Retinal pigment epithelial cell (primary cell): Measurements from ENCODE around the gene HCLS1.
"Not testable (repeated sequence)": the region's sequence is repeated elsewhere in the genome, so short reads cannot be mapped to it uniquely, and the experiment has no call there.

Experiments
- DNase-seq: peaks from one replicate; pipeline ENCODE4 v3.0.0-alpha.2; 2010; ENCODE audit warnings: low read depth
- H3K4me3 ChIP-seq: 2 replicates; pipeline ENCODE4 v1.5.1; 2011; ENCODE audit warnings: mild to moderate bottlenecking, low read length, control low read depth, moderate library complexity
- CTCF ChIP-seq: conservative IDR thresholded peaks from 2 replicates; pipeline ENCODE4 v1.5.1; 2011; ENCODE audit warnings: low read depth, low read length, control low read depth, inconsistent platforms

HCLS1 gene

GRCh38 chr3:121624147-121624899, 36.4 kb downstream of the HCLS1 start:
- DNase-seq, result no peak
- TF ChIP-seq CTCF, result no peak
- no peak overlapping the region for H3K4me3 ChIP-seq

DNA sequence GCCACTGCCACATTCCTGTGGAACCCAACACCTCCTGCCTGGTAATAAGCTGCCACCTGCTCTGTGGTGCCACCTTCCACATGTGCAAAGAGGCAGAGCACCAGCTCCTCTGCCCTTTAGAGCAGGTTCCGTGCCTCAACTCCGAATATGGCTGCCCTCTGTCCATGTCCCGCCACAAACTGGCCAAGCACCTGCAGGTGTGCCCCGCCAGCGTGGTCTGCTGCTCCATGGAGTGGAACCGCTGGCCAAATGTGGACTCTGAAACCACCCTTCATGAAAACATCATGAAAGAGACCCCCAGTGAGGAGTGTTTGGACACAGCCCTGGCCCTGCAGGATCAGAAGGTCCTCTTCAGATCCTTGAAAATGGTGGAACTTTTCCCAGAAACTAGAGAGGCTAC, 39.2 kb downstream of the HCLS1 start:
- TF ChIP-seq CTCF, result no peak
- no peak overlapping the region for H3K4me3 ChIP-seq
- no peak for DNase-seq

GRCh38 chr3:121619691-121620090, 41.0 kb downstream of the HCLS1 start:
- no peak for DNase-seq
- TF ChIP-seq CTCF, result no peak
- no peak overlapping the region for H3K4me3 ChIP-seq

GRCh38 chr3:121606106-121606505, 54.6 kb downstream of the HCLS1 start:
- no peak for TF ChIP-seq CTCF

GRCh38 chr3:121604759-121605158, 55.9 kb downstream of the HCLS1 start:
- DNase-seq, result no peak
- H3K4me3 ChIP-seq, result no peak overlapping the region
- TF ChIP-seq CTCF, result no peak

More at GRCh38 chr3:121606106-121606505, 54.6 kb downstream of the HCLS1 start:
- DNase-seq, result no peak
- H3K4me3 ChIP-seq, result no peak overlapping the region

DNA sequence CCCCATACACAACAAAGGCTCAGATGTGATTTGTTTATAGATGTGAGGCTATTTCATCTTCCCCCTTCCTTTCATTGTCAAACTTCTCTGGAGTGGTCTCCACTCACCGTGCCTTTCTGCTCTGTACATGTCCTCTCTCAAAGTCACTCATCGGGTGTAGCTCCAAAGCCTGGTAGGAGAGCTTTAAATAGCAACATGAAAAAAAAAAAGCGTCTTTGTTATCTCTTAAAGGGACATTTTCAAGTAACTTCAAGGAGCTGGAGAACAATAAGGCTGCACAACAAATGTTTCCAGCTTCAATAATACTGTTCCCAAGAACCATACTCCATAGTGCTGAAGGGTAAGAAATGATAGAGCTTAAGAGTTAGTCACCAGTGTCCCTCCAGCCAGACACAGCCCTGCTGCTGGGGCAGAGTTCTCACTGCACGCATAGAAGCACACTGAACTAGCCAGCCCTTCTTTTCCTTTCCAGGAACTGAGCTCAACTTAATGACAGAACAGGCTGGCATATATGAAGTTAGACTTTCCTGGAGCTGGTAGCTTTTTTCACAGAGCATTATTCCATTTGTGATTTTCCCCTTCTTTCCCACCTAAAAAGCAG, 59.4 kb downstream of the HCLS1 start:
- H3K4me3 ChIP-seq, result no peak overlapping the region
- TF ChIP-seq CTCF, result no peak
- DNase-seq, result no peak

DNA sequence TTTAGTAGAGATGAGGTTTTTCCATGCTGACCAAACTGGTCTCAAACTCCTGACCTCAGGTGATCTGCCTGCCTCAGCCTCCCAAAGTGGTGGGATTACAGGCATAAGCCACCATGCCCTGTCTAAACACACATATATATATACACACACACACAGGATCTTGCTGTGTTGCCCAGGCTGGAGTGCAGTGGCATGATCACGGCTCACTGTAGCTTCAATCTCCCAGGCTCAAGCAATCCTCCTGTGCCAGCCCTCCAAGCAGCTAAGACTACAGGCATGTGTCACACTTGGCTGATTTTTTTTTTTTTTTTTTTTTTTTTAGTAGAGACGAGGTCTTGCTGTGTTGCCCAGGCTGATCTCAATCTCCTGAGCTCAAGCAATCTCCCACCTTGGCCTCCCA, 60.8 kb downstream of the HCLS1 start:
- not testable (repeated sequence) for H3K4me3 ChIP-seq, DNase-seq
